HepG2 (cell line): ENCODE measurements around the gene ZSCAN32. TPM values are rescaled to one million over a fixed set of nuclear protein-coding genes. Genes with fewer than 3 reads are reported as not detected.

Experiments
- ATF1 ChIP-seq: IDR thresholded peaks from 2 replicates; pipeline ENCODE4 v1.6.1; 2016; ENCODE audit warnings: mild to moderate bottlenecking, control low read depth
- HOXD1 ChIP-seq: sonication (generic); formaldehyde crosslinking; IDR thresholded peaks from 2 replicates; pipeline ENCODE4 v1.5.0; 2020; ENCODE audit warnings: missing genetic modification reagents
- IKZF4 ChIP-seq: sonication (generic); formaldehyde crosslinking; IDR thresholded peaks from 2 replicates; pipeline ENCODE4 v1.5.1; 2020; ENCODE audit warnings: borderline replicate concordance, mild to moderate bottlenecking, low read depth, missing genetic modification reagents; ENCODE audit errors: not compliant biosample characterization
- IRF1 ChIP-seq: sonication (generic); formaldehyde crosslinking; IDR thresholded peaks from 2 replicates; pipeline ENCODE4 v1.4.0; 2020; ENCODE audit warnings: low read depth, mild to moderate bottlenecking, missing genetic modification reagents
- NFIC ChIP-seq: IDR thresholded peaks from 2 replicates; pipeline ENCODE4 v1.6.1; 2012; ENCODE audit warnings: mild to moderate bottlenecking, low read length, inconsistent platforms
- NFYC ChIP-seq: IDR thresholded peaks from 2 replicates; pipeline ENCODE4 v1.6.1; 2016; ENCODE audit warnings: missing genetic modification reagents, missing compliant biosample characterization
- POLR2AphosphoS5 ChIP-seq: IDR thresholded peaks from 2 replicates; pipeline ENCODE4 v1.6.1; 2012; ENCODE audit warnings: low read depth, low read length
- SNAPC2 ChIP-seq: sonication (generic); formaldehyde crosslinking; IDR thresholded peaks from 2 replicates; pipeline ENCODE4 v1.8.1; 2022; ENCODE audit warnings: mild to moderate bottlenecking, missing genetic modification reagents
- STAG1 ChIP-seq: sonication (generic); formaldehyde crosslinking; IDR thresholded peaks from 2 replicates; pipeline ENCODE4 v1.4.0; 2020; ENCODE audit warnings: missing genetic modification reagents
- TCF12 ChIP-seq, 2 experiments: fragments of 450-650 bp in 1 of 2; sonication (generic) in 1 of 2; formaldehyde crosslinking in 1 of 2; IDR thresholded peaks; 2 replicates each; pipeline versions ENCODE4 v1.6.1 to v1.8.0; 2017 to 2022; ENCODE audit warnings: antibody characterized with exemption in 1 of 2, mild to moderate bottlenecking in 1 of 2, missing genetic modification reagents in 1 of 2, moderate library complexity in 1 of 2
- TIGD3 ChIP-seq: sonication (generic); formaldehyde crosslinking; IDR thresholded peaks from 2 replicates; pipeline ENCODE4 v1.5.1; 2020; ENCODE audit warnings: mild to moderate bottlenecking, missing genetic modification reagents, borderline replicate concordance
- ZFP36L1 ChIP-seq: sonication (generic); formaldehyde crosslinking; IDR thresholded peaks from 2 replicates; pipeline ENCODE4 v1.8.0; 2022; ENCODE audit warnings: mild to moderate bottlenecking, missing genetic modification reagents, moderate library complexity
- ZKSCAN5 ChIP-seq: sonication (generic); formaldehyde crosslinking; IDR thresholded peaks from 2 replicates; pipeline ENCODE4 v1.5.1; 2020; ENCODE audit warnings: mild to moderate bottlenecking, missing genetic modification reagents
- ZNF660 ChIP-seq: sonication (generic); formaldehyde crosslinking; IDR thresholded peaks from 2 replicates; pipeline ENCODE4 v1.5.1; 2020; ENCODE audit warnings: mild to moderate bottlenecking, low read depth, missing genetic modification reagents, borderline replicate concordance
- ZSCAN30 ChIP-seq: sonication (generic); formaldehyde crosslinking; IDR thresholded peaks from 2 replicates; pipeline ENCODE4 v1.5.0; 2020; ENCODE audit warnings: mild to moderate bottlenecking, missing genetic modification reagents
- polyA plus RNA-seq, 8 experiments: library from polyadenylated mRNA; depleted of rRNA in 3 of 8; stranded (reverse) in 7 of 8; unstranded in 1 of 8; fragments of >200 nt; fragmentation: Illumina TruSeq in 4 of 8; extraction: Trizol in 4 of 8; gene quantifications; 2 replicates each; pipeline versions ENCODE4 v1.2.1 to v1.2.3, GENCODE V29; 2011 to 2016; ENCODE audit warnings: low read depth in 4 of 8, missing spikeins in 1 of 8, mixed read lengths in 1 of 8; ENCODE audit not compliant: insufficient read depth in 1 of 8
- total RNA-seq, 5 experiments: library from RNA; depleted of rRNA; stranded (reverse); fragments of >200 nt; fragmentation: Illumina TruSeq; extraction: Trizol; gene quantifications; 2 replicates each; pipeline ENCODE4 v1.2.3, GENCODE V29; 2016; ENCODE audit warnings: low read depth in 1 of 5
- TF ChIP-seq, protein P1 (sequence below): sonication (generic); formaldehyde crosslinking; IDR thresholded peaks from 2 replicates; pipeline ENCODE4 v1.5.0; 2020; ENCODE audit warnings: mild to moderate bottlenecking, missing genetic modification reagents, borderline replicate concordance
- TF ChIP-seq, protein P2 (sequence below): sonication (generic); formaldehyde crosslinking; conservative IDR thresholded peaks from 2 replicates; pipeline ENCODE4 v1.8.0; 2022; ENCODE audit warnings: mild to moderate bottlenecking, moderate library complexity, missing genetic modification reagents

The ZSCAN32 gene
- total and polyA plus RNA-seq, 2 of the 13 experiments (the other 11 are each of a cell fraction or from before 2014, with no cell fraction given) = 10.7 to 12.8 TPM

DNA sequence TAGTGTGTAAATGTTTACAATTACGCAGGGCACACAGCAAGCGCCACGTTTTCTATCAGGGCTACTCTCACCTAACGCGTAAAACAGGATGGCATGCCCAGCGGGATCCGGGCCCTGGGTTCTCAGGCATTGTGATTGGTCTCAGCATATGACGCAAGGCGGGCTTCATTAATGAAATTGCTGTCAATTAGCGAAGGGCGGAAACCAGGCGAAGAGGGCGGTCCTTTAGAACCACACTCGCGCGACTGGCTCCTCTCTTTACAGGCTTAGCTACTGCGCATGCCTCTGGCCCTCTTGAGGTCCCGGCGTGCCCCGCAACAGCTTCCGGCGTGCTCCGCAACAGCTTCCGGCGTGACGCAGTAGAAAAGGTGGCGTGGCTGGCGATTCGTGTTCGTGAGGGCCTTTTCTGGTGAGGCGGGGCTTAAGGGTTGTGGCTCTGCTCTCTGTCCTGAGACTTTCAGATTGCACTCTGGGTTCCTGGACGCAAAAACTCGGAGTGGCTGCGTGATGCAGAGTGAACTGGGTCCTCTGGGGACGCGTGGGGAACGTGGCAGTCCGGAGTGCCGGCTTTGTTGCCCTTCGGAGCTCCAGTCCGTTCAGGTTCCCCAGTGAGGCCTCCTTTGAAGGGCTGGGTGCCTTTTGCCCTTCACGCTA, 35.9 kb downstream of the ZSCAN32 start (continued):
- TF ChIP-seq, protein P1, sequence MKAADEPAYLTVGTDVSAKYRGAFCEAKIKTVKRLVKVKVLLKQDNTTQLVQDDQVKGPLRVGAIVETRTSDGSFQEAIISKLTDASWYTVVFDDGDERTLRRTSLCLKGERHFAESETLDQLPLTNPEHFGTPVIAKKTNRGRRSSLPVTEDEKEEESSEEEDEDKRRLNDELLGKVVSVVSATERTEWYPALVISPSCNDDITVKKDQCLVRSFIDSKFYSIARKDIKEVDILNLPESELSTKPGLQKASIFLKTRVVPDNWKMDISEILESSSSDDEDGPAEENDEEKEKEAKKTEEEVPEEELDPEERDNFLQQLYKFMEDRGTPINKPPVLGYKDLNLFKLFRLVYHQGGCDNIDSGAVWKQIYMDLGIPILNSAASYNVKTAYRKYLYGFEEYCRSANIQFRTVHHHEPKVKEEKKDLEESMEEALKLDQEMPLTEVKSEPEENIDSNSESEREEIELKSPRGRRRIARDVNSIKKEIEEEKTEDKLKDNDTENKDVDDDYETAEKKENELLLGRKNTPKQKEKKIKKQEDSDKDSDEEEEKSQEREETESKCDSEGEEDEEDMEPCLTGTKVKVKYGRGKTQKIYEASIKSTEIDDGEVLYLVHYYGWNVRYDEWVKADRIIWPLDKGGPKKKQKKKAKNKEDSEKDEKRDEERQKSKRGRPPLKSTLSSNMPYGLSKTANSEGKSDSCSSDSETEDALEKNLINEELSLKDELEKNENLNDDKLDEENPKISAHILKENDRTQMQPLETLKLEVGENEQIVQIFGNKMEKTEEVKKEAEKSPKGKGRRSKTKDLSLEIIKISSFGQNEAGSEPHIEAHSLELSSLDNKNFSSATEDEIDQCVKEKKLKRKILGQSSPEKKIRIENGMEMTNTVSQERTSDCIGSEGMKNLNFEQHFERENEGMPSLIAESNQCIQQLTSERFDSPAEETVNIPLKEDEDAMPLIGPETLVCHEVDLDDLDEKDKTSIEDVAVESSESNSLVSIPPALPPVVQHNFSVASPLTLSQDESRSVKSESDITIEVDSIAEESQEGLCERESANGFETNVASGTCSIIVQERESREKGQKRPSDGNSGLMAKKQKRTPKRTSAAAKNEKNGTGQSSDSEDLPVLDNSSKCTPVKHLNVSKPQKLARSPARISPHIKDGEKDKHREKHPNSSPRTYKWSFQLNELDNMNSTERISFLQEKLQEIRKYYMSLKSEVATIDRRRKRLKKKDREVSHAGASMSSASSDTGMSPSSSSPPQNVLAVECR (CRISPR knock-in tag) = peak; percentile 51; the same call in 1 of the 2 replicates
- TF ChIP-seq TCF12 (IDR thresholded peaks at IDR 0.05) (no peak), TCF12 (CRISPR knock-in tag; IDR thresholded peaks at IDR 0.05) (no peak), SNAPC2 (no peak), IRF1 (0 out of 2 replicates have a peak, but pooled peaks have one; percentile 23), NFYC (CRISPR knock-in tag) (peak; percentile 70), ATF1 (CRISPR knock-in tag) (peak; percentile 23; the same call in 1 of the 2 replicates), TIGD3 (CRISPR knock-in tag) (no peak), ZFP36L1 (CRISPR knock-in tag) (no peak), STAG1 (no peak), ZKSCAN5 (CRISPR knock-in tag) (no peak), NFIC (no peak), ZSCAN30 (CRISPR knock-in tag) (no peak), POLR2AphosphoS5 (peak; percentile 71), HOXD1 (no peak), IKZF4 (CRISPR knock-in tag) (no peak), ZNF660 (CRISPR knock-in tag) (no peak)
- TF ChIP-seq, protein P2, sequence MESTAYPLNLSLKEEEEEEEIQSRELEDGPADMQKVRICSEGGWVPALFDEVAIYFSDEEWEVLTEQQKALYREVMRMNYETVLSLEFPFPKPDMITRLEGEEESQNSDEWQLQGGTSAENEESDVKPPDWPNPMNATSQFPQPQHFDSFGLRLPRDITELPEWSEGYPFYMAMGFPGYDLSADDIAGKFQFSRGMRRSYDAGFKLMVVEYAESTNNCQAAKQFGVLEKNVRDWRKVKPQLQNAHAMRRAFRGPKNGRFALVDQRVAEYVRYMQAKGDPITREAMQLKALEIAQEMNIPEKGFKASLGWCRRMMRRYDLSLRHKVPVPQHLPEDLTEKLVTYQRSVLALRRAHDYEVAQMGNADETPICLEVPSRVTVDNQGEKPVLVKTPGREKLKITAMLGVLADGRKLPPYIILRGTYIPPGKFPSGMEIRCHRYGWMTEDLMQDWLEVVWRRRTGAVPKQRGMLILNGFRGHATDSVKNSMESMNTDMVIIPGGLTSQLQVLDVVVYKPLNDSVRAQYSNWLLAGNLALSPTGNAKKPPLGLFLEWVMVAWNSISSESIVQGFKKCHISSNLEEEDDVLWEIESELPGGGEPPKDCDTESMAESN (CRISPR knock-in tag) = 0 out of 2 replicates have a peak, but pooled peaks have one; percentile 18
